Tibial artery (tissue), 4 donors: ENCODE measurements around the gene TEAD1.

Experiments used
- DNase-seq, 2 donors: peaks; one replicate each; pipeline ENCODE4 v3.0.0-alpha.2; 2019
- H3K27ac ChIP-seq, 2 donors: fragments of 200-600 bp; sonication (generic) in 1 of 2; 1 replicate in 1 of 2; 2 replicates in 1 of 2; pipeline ENCODE4 v1.5.1; 2018 to 2019; ENCODE audit warnings: mild to moderate bottlenecking in 1 of 2
- H3K27me3 ChIP-seq, 2 donors: fragments of 200-600 bp; sonication (generic) in 1 of 2; one replicate each; pipeline versions ENCODE4 v1.5.1 to v1.6.0; 2016 to 2019
- H3K36me3 ChIP-seq, 3 donors: fragments of 200-600 bp; sonication (generic) in 2 of 3; one replicate each; pipeline ENCODE4 v1.5.1; 2016 to 2019; ENCODE audit warnings: mild to moderate bottlenecking in 2 of 3
- H3K4me1 ChIP-seq, 4 donors: fragments of 200-600 bp; sonication (generic) in 2 of 4; 1 replicate in 3 of 4; 2 replicates in 1 of 4; pipeline ENCODE4 v1.5.1; 2016 to 2019
- H3K4me3 ChIP-seq, 2 donors: fragments of 200-600 bp; sonication (generic) in 1 of 2; 1 replicate in 1 of 2; 2 replicates in 1 of 2; pipeline ENCODE4 v1.5.1; 2018 to 2019; ENCODE audit warnings: mild to moderate bottlenecking in 2 of 2
- H3K9me3 ChIP-seq, 3 donors: fragments of 200-600 bp; sonication (generic) in 1 of 3; one replicate each; pipeline ENCODE4 v1.5.1; 2016 to 2019
- intact Hi-C: fragments of 100-400 bp; cut with DNase I; formaldehyde crosslinking; loops from one replicate; pipeline ENCODE4 v1.15.0; 2023; ENCODE audit warnings: low total_unique reads
- TF ChIP-seq, protein P1 (sequence below), 2 experiments: fragments of 200-600 bp in 1 of 2; fragments of 450-650 bp in 1 of 2; IDR thresholded peaks; one replicate each; pipeline ENCODE4 v1.5.1; 2017 to 2019; ENCODE audit warnings: antibody characterized with exemption in 2 of 2, mild to moderate bottlenecking in 1 of 2, moderate library complexity in 1 of 2

TEAD1 gene

DNA sequence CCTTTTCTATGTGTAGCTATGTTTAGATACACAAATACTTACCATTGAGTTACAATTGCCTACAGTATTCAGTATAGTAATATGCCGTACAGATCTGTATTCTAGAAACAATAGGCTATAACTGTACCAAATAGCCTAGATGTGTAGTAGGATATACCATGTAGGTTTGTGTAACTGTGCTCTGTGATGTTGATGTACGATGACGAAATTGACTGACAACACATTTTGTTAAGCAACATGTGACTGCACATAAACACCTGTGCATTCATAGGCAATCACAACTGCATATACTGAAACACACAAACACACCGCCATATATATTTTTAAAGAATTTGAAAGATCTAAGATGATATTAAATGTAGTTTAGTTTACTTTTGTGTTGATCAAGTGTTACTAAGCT, 60.4 kb downstream of the TEAD1 start:
- DNase-seq: no peak
- intact Hi-C loops: no loop called here
- no peaks in the 10 kb centered on the region for H3K9me3 ChIP-seq
- TF ChIP-seq, protein P1, sequence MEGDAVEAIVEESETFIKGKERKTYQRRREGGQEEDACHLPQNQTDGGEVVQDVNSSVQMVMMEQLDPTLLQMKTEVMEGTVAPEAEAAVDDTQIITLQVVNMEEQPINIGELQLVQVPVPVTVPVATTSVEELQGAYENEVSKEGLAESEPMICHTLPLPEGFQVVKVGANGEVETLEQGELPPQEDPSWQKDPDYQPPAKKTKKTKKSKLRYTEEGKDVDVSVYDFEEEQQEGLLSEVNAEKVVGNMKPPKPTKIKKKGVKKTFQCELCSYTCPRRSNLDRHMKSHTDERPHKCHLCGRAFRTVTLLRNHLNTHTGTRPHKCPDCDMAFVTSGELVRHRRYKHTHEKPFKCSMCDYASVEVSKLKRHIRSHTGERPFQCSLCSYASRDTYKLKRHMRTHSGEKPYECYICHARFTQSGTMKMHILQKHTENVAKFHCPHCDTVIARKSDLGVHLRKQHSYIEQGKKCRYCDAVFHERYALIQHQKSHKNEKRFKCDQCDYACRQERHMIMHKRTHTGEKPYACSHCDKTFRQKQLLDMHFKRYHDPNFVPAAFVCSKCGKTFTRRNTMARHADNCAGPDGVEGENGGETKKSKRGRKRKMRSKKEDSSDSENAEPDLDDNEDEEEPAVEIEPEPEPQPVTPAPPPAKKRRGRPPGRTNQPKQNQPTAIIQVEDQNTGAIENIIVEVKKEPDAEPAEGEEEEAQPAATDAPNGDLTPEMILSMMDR (IDR thresholded peaks at IDR 0.05): no peak
- no peaks in the 10 kb centered on the region for H3K4me1 ChIP-seq
- H3K27ac ChIP-seq: no peak overlapping the region
- H3K36me3 ChIP-seq: no peaks in the 10 kb centered on the region
- no peaks in the 10 kb centered on the region for H3K27me3 ChIP-seq
- no peak overlapping the region for H3K4me3 ChIP-seq

DNA sequence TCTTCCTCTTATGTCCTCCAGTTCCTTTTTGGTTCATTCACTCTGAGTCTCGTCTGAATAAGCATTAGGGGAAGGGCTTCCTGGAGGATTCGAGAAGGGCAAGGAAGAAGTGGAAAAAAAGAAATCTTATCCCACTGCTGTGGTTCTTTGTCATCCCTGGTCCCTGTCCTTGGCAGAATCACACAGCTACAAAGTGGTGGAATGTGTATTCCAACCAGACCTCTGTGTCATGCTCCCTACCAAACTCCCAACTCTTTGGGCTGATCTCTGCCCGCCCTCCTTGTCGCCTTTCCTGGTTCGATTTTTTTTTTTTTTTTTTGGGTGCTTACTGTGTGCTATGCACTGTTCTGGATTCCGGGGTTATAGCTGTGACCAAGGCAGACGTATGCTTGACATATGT, 61.0 kb downstream of the TEAD1 start:
- intact Hi-C loops: no loop called here
- Histone ChIP-seq H3K4me1 (no peaks in the 10 kb centered on the region), H3K27me3 (no peaks in the 10 kb centered on the region), H3K4me3 (no peak overlapping the region), H3K9me3 (no peaks in the 10 kb centered on the region), H3K27ac (no peak overlapping the region), H3K36me3 (no peaks in the 10 kb centered on the region)
- TF ChIP-seq, protein P1 (IDR thresholded peaks at IDR 0.05): no peak
- no peak for DNase-seq

DNA sequence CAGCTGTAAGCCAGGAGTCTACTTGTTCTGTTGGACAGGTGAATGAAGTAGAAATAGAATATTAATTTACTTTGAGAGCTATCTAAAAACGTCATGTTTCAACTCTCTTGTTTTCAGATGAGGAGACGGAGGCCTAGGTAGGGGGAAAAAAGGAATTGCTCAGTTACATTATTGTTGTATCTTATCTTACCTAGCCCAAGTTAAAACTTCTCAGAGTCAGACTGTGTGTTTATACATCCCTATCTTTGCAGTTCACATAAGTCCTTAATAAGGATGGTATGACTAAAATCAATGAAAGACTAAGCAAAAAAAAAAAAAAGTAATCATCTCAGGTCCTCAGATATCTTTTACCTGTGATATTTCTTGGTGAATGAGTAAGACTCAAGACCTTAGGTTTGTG, 62.8 kb downstream of the TEAD1 start:
- H3K4me1 ChIP-seq: no peaks in the 10 kb centered on the region
- DNase-seq: no peak
- no peak overlapping the region for H3K4me3 ChIP-seq
- H3K27ac ChIP-seq: no peak overlapping the region
- H3K9me3 ChIP-seq: no peaks in the 10 kb centered on the region
- no peaks in the 10 kb centered on the region for H3K27me3 ChIP-seq
- TF ChIP-seq, protein P1 (IDR thresholded peaks at IDR 0.05): no peak
- intact Hi-C loops: no loop called here
- no peaks in the 10 kb centered on the region for H3K36me3 ChIP-seq

DNA sequence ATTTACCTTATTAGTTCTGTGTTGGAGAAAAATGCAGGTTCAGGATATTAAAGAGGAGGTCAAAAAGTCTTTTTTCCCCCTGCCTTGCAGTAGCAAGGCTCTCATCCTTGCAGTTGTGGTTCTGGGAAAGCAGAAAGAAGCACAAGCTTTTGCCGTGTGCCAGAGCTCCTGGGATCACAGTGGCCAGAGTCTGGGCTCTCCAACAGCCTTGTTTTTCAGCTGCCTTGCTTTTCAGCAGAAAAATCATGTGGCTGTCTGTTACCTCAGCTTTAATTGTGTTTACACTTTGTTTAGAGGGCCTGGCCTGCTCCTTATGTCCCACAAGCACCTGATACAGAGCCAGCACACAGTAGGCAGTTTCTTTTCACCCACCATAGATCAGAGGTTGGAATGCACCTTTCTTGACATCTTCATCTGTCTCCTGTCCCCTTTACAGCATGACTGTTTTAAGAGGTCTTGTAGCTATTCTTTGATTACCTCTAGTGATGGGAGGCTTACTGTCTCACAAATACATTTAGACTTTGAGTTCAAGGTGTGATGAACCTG, 67.5 kb downstream of the TEAD1 start:
- DNase-seq: no peak
- TF ChIP-seq, protein P1 (IDR thresholded peaks at IDR 0.05): no peak
- Histone ChIP-seq H3K4me1 (peaks cover 0 to 16% (median 5%) of the 10 kb centered on the region in 4 donors), H3K9me3 (no peaks in the 10 kb centered on the region), H3K27me3 (no peaks in the 10 kb centered on the region), H3K36me3 (no peaks in the 10 kb centered on the region), H3K4me3 (no peak overlapping the region), H3K27ac (no peak overlapping the region)
- intact Hi-C loops: no loop called here

DNA sequence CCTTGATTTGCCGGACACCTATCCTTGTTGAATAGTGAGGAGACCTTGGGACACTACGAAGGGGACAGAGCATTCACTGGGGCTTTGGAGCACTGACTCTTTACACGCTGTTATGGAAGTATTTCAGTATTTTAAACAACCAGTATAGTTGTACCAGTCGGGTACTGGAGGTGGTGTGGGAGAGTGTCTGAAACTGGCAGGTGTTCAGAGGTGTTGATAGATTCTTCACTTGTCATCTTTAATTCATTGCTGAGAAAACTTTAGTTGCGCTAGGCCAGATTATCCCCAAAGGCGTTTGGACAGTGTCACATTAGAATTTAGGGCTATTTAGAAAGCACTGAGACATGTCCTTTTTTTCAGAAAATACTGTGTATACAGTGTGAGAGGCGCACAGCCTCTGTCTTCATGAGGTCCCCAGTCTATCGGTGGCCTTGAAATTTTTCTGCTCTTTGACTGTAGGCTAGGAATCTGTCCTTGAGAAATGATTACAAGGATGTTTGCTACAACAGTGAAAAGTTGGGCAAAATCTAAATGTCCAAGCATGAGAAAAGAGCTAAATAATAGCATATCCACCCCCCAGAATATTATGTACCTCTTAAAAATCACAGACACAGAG, 69.7 kb downstream of the TEAD1 start:
- peaks cover 0 to 22% (median 7%) of the 10 kb centered on the region in 4 donors for H3K4me1 ChIP-seq
- TF ChIP-seq, protein P1 (IDR thresholded peaks at IDR 0.05): no peak
- intact Hi-C loops: no loop called here
- no peak overlapping the region for H3K4me3 ChIP-seq
- H3K9me3 ChIP-seq: no peaks in the 10 kb centered on the region
- no peaks in the 10 kb centered on the region for H3K36me3 ChIP-seq
- no peak overlapping the region for H3K27ac ChIP-seq
- DNase-seq: no peak
- no peaks in the 10 kb centered on the region for H3K27me3 ChIP-seq
